GM12891 (cell line): Measurements from ENCODE around the gene EGF.

Source experiments
- DNase-seq: peaks from one replicate; pipeline ENCODE4 v3.0.0; 2011; ENCODE audit warnings: low spot score; ENCODE audit not compliant: insufficient read length
- FAIRE-seq: peaks from 2 replicates; lab custom pipeline; 2011; peaks lifted over from hg19 to GRCh38; lab: Jason Lieb, UNC
- PAX5 ChIP-seq: IDR thresholded peaks from 2 replicates; pipeline ENCODE4 v1.6.1; 2011; ENCODE audit warnings: low read length, moderate library complexity, mild to moderate bottlenecking; ENCODE audit not compliant: insufficient read depth, severe bottlenecking
- POLR2A ChIP-seq: IDR thresholded peaks from 2 replicates; pipeline ENCODE4 v1.6.1; 2011; ENCODE audit warnings: low read depth, low read length, control low read depth
- POLR2AphosphoS5 ChIP-seq: IDR thresholded peaks from 2 replicates; pipeline ENCODE4 v1.6.1; 2011; ENCODE audit warnings: low read depth, low read length, control low read depth
- POU2F2 ChIP-seq: IDR thresholded peaks from 2 replicates; pipeline ENCODE4 v1.6.1; 2011; ENCODE audit warnings: low read depth, mild to moderate bottlenecking, control low read depth, low read length, moderate library complexity
- SPI1 ChIP-seq: IDR thresholded peaks from 2 replicates; pipeline ENCODE4 v1.6.1; 2011; ENCODE audit warnings: low read depth, low read length, control low read depth
- TAF1 ChIP-seq: IDR thresholded peaks from 2 replicates; pipeline ENCODE4 v1.6.1; 2011; ENCODE audit warnings: low read depth, low read length, control low read depth

EGF gene

DNA sequence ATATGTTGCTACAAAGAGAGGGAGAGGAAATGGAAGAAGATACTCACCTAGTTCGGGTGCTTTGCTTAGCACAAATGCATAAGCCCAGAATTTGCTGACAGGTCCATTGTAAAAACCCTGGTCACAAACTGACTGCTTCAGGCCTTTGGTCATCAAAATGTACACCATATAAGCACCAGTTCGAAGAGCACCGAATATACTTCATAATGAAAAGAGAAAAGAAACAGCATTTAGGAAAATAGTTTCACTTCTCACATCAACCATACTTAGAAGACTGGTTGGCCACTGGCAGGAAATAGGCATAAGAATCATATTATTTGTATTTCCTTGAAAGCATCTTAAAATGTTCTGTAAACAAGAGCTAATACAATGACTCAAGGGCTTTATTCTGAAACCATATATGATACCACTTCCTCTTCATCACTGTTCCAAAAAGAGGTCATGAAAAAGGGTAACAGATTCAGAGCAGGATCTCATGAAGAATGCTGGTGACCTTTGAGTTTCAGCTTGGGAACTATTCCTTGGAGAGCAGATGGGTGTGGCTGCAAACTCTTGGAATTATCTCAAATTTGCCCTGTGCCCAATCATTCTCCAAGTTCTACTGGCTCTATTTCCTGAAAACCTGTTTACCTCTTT, 147.0 kb downstream of the EGF start:
- FAIRE-seq, result peak; percentile 76
- peak; percentile 14 for DNase-seq
- TF ChIP-seq SPI1, result peak; percentile 90
- no peak for TF ChIP-seq PAX5

- no peak for DNase-seq
- no peak for FAIRE-seq
- TF ChIP-seq SPI1 (no peak), POLR2AphosphoS5 (no peak), POLR2A (no peak), POU2F2 (no peak), PAX5 (no peak), TAF1 (no peak)
Measured at GRCh38 chr4:110061076-110061475, 148.4 kb downstream of the EGF start.
